Measurements from ENCODE around the gene CEP41.

Gene CEP41

DNA sequence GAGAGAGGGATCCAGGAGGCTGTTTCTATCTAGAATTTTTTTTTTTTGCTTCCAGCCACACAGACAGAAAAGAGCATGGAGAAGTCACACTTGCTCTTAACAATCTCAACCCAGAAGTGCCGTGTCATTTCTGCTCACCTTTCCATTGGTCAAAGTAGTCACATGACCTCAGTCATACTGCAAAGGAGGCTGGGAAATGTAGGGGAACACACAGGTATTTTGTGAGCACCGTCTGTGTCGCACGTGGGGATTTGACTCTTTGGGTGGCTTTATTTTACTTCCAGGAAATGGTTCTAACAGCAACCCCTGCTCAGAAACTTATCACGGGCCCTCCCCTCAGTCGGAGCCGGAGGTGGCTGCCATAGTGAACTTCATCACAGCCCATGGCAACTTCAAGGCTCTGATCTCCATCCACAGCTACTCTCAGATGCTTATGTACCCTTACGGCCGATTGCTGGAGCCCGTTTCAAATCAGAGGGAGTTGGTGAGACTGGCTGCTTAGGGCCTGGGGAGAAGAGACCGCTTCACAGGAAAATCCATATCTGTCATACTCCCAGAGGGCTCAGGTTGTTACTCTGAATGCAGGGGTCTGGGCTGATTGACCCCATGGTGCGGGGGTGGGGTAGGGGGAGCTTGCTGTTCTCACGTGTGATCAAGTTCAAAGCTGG lies 73.6 kb downstream of the CEP41 start:
- DNase-seq, result no peak

DNA sequence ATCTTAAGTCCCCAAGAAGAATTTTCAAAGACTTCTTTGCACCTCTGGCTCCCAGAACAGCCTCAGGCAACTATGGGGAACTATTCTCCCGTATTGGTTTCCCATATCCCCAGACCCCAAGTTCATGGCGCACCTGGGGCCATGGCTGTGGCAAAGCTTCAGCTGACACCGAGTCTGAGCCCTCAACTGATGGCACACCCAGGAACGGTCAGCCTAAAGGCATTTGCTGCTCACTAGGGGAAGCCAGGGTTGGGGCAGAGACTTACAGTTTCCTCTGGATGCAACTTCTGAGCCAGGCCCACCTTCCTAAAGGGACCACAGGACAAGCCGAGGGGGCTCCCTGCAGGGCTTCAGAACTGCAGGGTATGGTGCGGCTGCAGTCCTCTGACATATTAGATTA lies 74.3 kb downstream of the CEP41 start:
- DNase-seq, result no peak

DNA sequence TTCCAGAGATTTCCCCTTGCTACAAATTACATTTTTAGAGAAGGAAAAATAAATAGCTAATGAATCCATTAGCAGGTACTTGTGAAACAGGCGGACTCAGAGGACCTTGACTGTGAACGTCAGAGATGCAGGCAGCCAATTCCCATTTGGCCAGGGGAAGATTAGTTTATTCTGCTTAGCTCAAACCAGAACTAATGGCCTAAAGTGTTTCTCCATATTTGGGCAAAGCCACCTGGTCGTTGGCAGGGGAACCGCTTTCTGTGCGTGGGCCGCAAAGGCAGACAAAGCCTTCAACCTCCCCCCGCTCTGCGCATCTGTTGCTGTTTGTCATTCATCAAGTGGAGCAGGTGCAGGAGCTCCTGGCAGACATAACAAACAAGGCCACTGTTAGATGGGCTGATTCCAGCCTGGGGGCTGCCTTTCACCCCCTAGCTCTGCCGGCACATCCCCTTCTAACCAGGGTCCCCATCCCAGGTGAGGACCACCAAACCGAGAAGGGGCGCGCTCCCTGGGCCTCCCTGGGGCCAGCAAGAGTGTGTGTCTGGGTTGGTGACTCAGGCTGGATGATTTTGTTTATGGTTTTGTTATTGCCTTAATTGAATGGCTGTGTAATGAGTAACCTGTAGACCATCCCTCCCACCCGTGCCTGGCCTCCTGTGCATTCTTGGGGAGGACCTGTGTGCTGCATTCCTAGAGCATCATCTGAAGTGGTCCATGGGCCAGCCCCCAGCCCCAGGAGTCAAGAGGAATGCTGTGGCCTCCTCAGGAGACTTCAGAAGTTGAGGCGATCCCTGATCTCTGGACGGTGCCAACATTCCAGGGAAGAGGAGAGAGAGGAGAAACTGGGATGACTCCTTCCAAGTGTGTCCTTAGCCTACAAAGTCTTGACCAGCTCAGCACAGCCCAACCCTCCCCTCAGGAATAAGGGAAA lies 75.0 kb downstream of the CEP41 start:
- DNase-seq, result peak; percentile 100

DNA sequence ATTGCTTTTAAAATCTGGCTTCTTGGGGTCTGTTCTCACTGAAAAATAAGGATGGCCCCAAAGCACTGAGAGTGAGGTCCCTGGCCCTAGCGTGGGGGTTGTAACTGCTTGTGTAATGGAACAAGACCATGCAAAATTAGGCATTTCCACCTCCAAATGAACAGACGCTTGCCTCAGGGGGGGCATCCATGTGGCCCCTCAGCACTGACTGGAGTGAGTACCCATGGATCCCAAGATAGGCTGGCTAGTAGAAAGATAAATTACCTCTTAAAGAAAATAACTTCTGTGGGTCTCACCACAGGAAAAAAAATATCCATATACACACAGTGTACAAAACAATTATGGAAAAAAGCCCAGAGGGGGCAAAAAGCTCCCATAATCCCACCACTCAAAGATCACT lies 75.7 kb downstream of the CEP41 start:
- no peak for DNase-seq

DNA sequence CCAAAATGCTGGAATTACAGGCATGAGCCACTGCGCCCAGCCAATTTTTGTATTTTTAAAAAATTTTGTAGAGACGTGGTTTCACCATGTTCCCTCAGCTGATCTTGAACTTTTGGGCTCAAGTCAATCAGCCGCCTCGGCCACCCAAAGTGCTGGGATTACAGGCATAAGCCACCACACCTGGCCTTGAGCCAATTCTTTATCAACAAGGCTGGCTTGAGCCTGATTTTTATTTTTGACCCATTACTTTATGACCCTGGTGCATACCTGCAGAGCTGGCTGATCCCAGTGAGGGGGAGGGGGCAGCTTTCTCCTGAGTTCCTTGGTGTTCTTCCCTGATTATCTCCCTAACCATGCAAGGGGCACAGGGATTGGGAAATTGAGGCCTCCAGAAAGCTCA lies 76.4 kb downstream of the CEP41 start:
- peak; percentile 37 for DNase-seq

DNA sequence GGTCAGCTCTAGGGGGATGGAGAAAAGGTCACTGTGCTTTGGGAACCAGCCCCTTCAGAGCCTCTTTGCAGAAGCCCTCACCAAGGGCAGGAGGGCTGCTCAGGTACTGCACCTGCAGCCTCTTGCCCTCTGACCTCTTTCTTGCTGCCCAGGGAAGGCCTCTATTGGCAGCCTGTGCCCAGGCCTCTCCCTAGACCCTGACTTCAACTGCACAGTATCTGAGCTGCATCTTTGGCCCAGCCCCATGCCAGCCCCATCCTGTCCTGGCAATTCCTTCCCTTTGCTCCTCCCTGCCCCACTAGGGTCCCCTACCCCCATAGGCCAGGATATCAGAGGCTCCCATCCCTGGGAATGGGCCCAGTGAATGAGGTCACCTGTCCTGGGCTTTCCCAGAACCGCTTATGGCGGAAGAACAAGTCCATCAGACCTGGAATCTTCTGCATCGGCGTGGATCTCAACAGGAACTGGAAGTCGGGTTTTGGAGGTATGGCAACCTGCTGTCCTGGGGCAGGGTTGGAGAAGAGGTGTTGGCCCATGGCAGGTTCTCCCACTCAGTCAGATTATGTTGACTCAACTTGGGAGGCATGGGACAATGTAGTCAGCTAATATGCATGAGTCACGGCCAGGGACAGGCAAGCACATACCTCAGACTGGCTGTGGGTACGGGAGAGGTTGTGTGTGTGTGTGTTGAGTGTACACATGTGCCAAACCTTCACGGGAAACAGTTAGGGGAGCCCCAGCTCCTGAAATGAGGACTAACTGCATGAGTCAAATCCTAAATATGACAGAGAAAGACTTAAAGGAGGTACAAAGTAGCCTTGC lies 77.6 kb downstream of the CEP41 start:
- no peak for DNase-seq

DNA sequence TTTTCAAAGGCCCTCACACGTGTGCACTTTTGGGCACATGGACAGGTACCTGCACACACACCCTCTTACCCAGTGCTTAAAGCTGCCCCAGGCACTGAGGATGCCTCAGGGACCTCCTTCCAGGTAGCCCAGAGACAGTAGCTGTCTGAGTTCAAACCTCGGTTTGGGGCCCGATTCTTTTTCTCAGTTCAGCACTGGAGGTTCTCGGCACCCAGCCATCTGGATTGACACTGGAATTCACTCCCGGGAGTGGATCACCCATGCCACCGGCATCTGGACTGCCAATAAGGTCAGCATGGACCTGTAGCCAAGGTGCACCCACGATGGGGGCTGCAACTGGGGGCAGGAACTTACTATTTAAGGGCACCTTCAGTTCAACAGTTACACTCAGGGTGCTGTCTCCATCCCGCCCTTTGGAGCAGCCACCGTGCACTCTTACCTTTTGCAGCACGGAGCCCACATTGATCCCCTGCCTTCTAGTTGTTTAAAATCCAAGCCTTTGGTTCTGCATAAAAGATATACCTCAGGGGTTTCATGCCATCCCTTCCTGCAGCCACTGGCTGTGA lies 78.5 kb downstream of the CEP41 start:
- no peak for DNase-seq

DNA sequence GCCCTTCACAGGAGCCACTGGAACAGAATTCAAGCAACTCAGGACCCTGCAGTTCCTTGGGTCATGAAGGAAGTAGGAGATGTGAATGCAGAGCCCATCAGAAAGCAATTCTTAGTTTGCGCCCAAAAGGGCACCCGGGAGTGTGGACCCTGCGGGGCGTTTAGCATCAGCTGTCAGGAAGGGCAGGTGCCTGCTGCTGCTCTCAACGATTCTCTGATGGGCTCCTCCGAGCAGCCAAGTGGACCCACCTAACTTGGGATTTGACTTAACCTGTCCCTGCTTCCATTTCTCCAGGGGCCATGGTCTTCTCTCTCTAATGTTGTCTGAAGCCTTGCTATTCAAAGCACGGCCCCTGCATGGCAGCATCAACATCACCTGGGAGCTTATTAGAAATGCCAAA lies 79.1 kb downstream of the CEP41 start:
- DNase-seq, result no peak

DNA sequence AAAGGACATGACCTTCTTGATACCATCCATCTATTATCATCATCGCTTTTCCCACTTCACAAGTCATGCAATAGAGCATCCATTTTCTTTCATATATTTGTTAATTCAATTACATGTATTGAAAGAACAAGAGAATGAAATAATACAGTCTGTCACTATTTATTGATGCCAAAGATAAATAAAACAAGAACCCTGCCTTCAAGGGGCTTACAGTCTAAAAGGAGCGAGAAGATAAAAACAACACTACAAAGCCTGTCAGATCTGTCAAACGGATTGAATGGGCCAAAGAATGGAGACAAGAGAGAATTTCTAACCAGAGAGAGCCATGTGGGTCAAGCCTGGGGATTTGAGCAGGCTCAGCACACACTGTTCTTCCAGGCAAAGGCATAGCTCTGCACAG lies 80.3 kb downstream of the CEP41 start:
- DNase-seq, result no peak

DNA sequence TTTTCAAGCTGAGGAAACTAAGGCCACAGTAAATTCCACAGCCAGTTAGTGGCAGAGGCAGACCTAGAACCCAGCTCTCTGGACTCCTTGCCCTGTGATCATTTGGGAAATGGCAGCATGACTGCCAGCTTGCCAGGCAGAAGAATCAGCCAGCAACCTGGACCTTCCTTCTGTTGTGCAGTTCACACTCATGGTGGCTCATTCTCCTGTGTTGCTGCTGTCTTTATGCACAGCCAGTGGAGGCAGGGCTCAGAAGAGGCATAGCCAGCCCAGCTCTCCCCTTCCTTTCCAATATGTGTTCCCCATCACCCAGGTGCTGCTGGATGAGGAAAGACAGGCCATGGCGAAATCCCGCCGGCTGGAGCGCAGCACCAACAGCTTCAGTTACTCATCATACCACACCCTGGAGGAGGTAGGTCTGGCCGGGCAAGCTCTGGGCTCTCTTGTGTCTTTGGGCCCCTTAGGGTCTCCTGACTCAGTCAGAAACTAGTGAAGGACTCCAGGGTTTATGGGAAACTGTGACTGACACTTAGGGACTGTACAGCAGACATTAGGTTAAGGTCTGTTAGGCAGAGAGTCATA lies 81.4 kb downstream of the CEP41 start:
- DNase-seq, result no peak

DNA sequence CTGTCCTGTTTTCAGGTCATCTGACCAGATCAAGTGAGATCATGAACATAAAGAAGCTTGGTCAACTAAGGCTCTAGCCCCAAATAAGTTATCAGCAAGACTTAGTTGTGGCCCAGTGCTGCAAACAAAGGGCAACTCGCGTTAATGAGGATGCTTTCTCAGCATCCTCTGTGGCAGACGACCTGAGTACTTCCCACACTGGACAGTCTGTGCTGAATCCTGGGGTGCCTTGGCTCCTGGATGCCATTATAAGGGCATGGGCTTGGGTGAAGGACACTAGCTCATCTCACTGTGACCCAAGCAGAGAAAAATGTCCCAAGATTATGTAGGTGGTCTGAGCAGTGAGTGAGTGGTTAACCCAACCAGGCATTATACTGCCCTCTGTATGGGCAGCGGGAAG lies 82.3 kb downstream of the CEP41 start:
- DNase-seq, result no peak

DNA sequence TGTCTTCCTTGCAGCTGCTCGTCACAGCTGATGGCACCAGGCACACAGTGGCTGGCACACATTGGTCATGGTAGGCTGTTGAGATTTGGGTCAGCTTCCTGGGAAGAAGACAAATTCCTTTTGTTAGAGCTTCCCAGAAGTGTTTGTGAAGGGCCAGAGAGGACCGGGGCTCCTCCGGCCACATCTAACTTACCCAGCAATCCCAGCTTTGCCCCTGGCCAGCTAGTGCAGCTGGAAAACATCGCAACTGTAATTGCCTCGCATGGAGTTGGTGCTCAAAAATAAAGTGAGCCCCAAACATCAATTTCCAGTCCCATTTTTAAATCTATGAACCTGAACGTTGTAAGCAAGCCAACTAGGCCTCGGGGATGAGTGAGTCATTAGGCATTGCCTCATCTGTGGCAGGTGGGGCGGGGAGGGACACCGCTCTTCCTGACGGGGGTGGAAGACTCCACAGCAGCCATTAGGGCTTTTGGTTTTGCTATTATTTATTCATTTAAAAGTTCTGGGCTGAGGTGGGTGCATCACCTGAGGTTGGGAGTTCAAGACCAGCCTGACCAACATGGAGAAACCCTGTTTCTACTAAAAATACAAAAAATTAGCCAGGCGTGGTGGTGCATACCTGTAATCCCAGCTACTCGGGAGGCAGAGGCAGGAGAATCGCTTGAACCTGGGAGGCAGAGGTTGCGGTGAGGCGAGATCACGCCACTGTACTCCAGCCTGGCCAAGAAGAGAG lies 83.8 kb downstream of the CEP41 start:
- no peak for DNase-seq

DNA sequence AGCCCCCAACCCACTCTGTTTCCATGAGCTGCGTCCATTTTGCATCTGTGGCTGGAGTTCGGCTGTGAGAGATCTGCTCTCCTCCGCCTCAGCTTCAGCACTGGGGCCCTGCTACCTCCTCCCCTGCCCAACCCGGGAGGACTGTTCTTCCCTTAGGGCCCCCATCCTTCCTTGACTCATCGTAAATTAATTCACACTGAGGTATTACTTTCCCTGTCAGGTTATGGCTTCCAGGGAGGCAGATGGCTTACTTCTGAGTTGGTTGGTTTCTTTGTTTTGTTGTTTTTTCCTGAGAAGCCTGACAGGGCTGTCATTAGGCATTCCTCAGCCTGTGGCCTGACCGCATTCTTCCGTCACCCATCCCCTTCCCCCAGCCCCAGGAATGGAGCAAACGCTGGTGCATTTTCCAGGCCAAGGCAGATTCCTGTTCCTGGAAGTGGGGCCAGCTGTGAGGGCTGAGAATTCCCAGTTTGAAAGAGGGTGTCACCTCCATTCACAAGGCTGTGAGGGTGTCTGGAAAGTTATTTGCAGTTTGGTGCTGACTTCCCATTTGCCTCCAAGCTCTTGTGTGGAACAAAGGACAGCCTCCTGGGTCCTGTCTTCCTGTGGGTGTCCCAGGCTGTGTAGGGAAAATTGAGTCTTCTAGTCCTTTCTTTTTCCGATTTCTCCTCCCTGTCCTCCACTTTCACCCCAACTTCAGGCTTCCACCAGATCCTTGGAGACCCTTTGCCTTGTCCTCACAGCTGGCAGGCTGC lies 84.5 kb downstream of the CEP41 start:
- no peak for DNase-seq

DNA sequence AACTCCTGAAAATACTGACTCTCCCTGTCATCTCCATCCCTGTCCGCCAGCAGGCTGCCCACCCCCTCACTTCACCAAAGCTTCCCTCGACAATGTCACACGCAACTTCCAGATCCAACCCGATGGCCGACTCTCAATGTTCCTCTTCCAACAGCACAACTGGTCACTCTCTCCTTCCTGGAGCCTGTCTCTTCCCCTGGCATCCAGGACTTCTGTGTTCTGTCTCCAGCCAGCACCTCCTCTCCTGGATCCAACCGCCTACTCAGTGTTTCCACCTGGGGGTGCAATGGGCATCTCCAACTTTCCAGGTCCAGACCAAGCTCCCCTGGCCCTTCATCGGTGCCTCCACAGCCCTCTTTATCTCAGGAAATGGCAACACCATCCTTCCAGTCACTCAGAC lies 87.6 kb downstream of the CEP41 start:
- DNase-seq, result no peak

DNA sequence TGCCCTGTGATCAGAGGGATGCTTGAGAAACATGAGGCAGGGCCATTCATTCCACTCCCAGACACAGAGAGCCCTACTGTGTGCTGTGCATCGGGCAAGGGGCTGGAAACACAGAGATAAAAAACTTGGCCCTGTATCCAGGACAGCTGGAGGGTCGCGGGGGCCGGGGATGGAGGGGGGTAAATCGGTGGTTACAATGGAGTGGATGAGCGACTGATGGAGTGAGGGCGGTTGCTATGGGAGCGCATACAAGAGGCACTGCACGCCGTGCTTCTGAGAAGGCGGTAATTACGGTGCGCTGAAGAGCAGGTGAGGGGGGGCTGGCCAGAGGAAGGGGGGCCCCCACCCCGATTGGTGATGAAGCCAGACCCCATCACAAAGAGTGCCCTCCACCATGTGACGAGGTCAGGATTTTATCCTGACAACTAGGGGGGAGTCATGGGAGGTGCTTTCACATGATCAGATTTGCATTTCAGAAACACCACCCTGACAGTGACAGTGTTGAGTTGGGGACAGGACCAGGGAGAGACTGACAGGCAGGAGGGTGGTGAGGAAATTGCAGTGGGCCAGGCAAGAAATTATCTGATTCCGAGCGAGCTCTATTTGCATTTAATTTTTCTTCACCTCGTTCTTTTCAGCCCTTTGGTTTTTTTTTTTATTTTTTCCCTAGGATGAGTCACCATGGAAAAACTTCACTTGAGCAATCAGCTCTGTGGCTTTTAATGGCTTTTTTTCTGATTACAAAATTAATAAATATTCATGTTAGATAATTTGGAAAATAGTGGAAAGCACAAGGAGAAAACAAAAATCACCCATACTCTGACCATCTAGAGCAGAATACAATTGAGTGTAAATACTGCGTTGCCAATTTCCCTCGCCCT lies 88.4 kb downstream of the CEP41 start:
- no peak for DNase-seq

DNA sequence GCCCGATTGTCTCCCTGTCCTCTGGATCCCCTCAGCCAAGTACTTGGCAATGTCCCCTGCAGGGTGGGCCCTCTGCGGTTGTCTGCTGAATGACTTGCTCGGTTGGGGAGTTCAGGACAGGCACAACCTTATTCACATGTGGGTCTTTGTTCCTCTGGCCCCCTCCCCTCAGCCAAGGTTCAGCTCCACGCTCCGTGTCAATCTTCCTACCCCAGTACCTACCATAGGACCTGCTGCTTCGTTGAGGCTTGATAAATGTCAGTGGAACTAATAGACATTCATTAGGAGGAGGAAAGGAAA lies 89.1 kb downstream of the CEP41 start:
- DNase-seq, result no peak

DNA sequence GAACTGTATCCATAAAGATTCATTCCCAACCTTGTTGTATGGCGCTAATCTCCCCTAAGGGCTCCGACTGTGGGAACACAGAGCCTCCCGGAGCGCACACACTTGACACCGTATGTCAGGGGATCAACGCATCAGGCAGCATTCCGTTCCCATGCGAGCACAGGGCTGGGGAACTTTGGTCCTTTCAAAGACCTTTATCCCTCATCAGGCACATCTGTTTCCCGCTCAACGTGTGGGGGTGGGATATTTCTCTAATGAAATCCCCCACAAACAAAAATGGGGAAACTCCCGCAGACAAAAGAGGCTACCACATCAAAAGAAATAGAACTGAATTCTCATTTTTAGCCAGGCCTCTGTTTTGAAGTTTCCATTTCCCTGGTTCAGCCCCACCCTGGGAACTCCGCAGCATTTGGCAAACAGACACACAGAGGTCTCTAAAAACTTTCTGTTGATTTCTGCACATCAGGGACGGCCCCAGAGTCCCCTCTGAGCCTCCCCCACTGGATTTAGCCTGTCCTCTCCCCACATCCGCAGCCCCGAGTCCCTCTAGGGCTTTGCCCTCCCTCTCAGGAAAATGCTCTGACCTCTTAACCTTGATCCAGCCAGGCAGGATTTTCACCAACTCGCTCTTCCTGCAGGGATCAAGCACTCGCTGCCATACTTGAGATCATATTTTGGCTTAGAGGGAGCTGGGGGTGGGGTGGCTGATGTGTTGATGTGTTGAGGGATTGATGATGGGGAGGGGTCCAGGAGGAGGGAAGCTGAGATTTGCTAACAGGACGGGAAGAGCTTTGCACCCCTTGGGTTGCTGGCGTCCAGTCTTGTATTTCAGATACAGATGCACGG lies 89.6 kb downstream of the CEP41 start:
- no peak for DNase-seq

DNA sequence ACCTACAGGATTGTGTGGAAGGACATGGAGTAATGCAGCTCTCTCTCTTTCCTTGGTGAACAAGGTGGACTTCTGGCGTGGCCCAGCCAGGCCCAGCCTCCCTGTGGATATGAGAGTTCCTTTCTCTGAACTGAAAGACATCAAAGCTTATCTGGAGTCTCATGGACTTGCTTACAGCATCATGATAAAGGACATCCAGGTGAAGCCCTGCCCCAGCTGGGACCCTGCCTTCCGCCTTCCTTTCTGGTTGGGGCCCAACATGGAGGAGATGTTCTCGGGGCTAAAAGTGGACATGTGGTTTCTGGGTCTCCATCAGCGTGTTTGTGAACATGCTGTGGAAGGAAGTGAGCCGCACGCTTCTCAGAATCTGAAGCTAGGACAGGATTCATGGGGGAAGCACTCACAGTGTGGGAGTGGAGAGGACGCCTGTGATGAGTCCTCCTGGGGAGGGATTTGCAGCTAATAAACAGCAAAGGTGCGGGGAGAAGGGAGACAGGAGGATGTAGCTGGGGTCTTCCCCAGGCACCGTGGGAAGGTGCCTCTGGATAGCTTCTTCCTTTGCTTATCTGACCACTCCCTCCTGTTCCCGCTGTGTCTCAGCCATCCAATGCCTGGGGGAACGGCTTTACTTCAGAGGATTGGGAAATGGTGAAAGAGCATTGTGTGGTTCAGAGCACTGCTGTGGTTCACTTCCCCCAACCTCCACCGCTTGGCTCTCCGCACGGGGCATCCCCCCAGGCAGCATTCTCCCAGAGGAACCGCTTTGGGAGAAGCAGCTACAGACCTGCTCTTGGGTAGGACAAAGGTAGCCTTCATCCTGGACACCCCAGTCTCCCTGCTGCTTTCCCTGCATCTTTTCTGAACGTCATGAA lies 90.7 kb downstream of the CEP41 start:
- no peak for DNase-seq

DNA sequence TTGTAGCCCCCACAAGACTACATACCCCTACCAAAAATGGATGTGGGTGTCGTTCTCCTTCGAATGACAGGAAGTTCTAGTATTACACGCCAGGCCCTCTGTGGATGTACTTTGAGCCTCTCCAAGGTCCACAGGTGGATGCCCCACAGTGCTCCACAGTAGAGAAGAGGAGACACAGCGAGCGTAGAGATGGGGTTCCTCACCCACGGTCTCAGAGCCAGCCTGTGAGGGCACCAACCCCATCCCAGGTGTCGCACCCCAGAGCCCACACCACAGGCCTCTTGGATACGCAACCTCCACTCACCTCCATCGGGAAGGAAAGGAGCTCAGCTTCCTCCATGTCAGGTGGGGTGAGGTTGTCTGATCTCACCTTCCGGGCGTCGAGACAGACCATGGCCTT lies 93.9 kb downstream of the CEP41 start:
- DNase-seq, result no peak
